GM12864 (cell line): ENCODE measurements around the gene PIK3AP1.

Source experiments
- DNase-seq: peaks from one replicate; pipeline ENCODE4 v3.0.0-alpha.2; 2011; ENCODE audit warnings: low read depth
- H3K4me3 ChIP-seq: 2 replicates; pipeline ENCODE4 v1.5.1; 2011; ENCODE audit warnings: mild to moderate bottlenecking, low read depth, low read length, control low read depth
- CTCF ChIP-seq: IDR thresholded peaks from 2 replicates; pipeline ENCODE4 v1.5.1; 2011; ENCODE audit warnings: low read depth, mild to moderate bottlenecking, moderate library complexity, low read length, control low read depth, inconsistent platforms; ENCODE audit errors: missing control alignments

The PIK3AP1 gene

GRCh38 chr10:96673318-96674099 is 46.8 kb downstream of the PIK3AP1 start:
- DNase-seq = no peak
- H3K4me3 ChIP-seq = no peak overlapping the region

GRCh38 chr10:96672481-96673175 is 47.7 kb downstream of the PIK3AP1 start:
- no peak overlapping the region for H3K4me3 ChIP-seq
- DNase-seq = no peak
- TF ChIP-seq CTCF = no peak

More at GRCh38 chr10:96673318-96674099, 46.8 kb downstream of the PIK3AP1 start:
- TF ChIP-seq CTCF = no peak

- no peak overlapping the region for H3K4me3 ChIP-seq
- DNase-seq = no peak
- TF ChIP-seq CTCF = no peak
Observed at GRCh38 chr10:96671211-96671890, 49.0 kb downstream of the PIK3AP1 start.

- no peak for DNase-seq
- TF ChIP-seq CTCF = no peak
- no peak overlapping the region for H3K4me3 ChIP-seq
Observed at GRCh38 chr10:96670786-96671185, 49.5 kb downstream of the PIK3AP1 start.

- no peak for TF ChIP-seq CTCF
- DNase-seq = no peak
- no peak overlapping the region for H3K4me3 ChIP-seq
Observed at GRCh38 chr10:96667401-96667800, 52.9 kb downstream of the PIK3AP1 start.

GRCh38 chr10:96666741-96667140 is 53.6 kb downstream of the PIK3AP1 start:
- no peak overlapping the region; the same call in 1 of the 2 replicates for H3K4me3 ChIP-seq
- TF ChIP-seq CTCF = no peak
- DNase-seq = no peak
